OCI-LY3 (cell line): ENCODE measurements around the gene NRM.

Experiments used
- EZH2phosphoT487 ChIP-seq: fragments of 200-600 bp; shearing (Covaris generic); IDR thresholded peaks from 2 replicates; pipeline ENCODE4 v1.6.1; 2018; ENCODE audit warnings: antibody characterized with exemption, mixed run types, low read depth
- TF ChIP-seq, protein P1 (sequence below): fragments of 200-600, 300-600 bp; sonication (generic); IDR thresholded peaks from 2 replicates; pipeline ENCODE4 v1.5.1; 2014; ENCODE audit warnings: antibody characterized with exemption, low read length, low read depth

DNA sequence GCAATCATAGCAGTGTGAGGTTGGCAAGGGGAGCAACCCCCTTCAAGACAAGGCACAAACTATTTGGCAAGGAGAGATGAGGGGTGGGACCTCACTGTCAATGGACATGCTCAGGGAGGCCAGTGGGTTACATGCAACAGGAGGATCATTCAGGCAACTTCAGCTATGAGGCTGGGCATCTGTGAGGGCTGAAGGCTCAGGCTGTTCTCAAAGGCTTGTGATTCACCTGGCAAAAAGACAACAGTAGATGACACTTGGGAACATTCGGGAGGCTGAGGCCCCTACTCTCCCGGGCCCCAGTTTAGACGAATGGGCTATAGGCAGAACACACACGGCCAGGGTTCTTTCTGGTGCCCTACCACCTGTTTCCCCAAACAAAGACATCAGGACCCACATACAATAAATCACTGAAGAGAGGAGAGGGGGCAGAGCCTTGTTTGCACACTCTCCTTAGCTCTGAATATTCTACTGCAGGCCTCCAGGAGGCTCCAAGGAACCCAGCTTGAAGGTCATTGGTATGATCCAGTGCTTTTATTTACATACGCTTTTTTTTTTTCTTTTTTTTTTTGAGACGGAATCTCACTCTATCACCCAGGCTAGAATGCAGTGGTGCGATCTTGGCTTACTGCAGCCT, 37.3 kb upstream of the NRM start:
- TF ChIP-seq, protein P1, sequence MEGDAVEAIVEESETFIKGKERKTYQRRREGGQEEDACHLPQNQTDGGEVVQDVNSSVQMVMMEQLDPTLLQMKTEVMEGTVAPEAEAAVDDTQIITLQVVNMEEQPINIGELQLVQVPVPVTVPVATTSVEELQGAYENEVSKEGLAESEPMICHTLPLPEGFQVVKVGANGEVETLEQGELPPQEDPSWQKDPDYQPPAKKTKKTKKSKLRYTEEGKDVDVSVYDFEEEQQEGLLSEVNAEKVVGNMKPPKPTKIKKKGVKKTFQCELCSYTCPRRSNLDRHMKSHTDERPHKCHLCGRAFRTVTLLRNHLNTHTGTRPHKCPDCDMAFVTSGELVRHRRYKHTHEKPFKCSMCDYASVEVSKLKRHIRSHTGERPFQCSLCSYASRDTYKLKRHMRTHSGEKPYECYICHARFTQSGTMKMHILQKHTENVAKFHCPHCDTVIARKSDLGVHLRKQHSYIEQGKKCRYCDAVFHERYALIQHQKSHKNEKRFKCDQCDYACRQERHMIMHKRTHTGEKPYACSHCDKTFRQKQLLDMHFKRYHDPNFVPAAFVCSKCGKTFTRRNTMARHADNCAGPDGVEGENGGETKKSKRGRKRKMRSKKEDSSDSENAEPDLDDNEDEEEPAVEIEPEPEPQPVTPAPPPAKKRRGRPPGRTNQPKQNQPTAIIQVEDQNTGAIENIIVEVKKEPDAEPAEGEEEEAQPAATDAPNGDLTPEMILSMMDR: no peak
- no peak for TF ChIP-seq EZH2phosphoT487
